ENCODE measurements around the gene HOXA7. TPM values are rescaled to one million over a fixed set of nuclear protein-coding genes. Genes with fewer than 3 reads are reported as not detected.
A peak's percentile ranks its signal among the peaks of the same experiment; 100 is the strongest.

HOXA7 gene
- total RNA-seq: 10 to 100 TPM in 3 of 4 donors, 1 to 10 TPM in 1; 7.0 to 22.9 (median 12.8) TPM

GRCh38 chr7:27156508-27156898, at the start of gene HOXA7:
HOXA7 (minus strand) TSS chr7:27156675; CDS start chr7:27156545, 130 bp downstream.
- Histone ChIP-seq H3K9me3 (no peaks in the 10 kb centered on the region), H3K27me3 (peaks cover 53% of the 10 kb centered on the region), H3K36me3 (no peaks in the 10 kb centered on the region), H3K27ac (peak within 1 kb of the TSS; percentile 95 to 99 (median 98)), H3K4me3 (peak within 1 kb of the TSS; percentile 52 to 64 (median 59)), H3K4me1 (peaks cover 24 to 57% (median 40%) of the 10 kb centered on the region in 4 donors)
- intact Hi-C loops (cut with DNase I; ENCODE audit: low total_unique reads) (no loop called here), in situ Hi-C loops (cut with MboI; ENCODE audit: low pct_ligation_motif_present in 1 of 4, low pct_unique_long_range_greater_than_20kb in 1 of 4, low sequenced_read_pairs in 3 of 4) (loop anchor here in 3 of 4 donors (5.0 to 25.0 kb wide), 5 partner anchors 784 to 1294 kb away; no protein-coding TSS in a partner anchor)
- TF ChIP-seq POLR2A (IDR thresholded peaks at IDR 0.05) (no peak), EP300 (IDR thresholded peaks at IDR 0.05; ENCODE audit: low read depth) (no peak), CTCF (IDR thresholded peaks at IDR 0.05) (peak in 1 of 5 experiments; percentile 3), POLR2AphosphoS5 (IDR thresholded peaks at IDR 0.05) (peak in 2 of 3 donors; percentile 36 to 61)
- 0 to 3% methylated on average over 10 to 29 of the region's 33 CpGs for WGBS, 2 donors (ENCODE audit: low coverage in 1 of 2)
- DNase-seq: peak; percentile 75

GRCh38 chr7:27205325-27206280, 49.1 kb upstream of the HOXA7 start:
- Histone ChIP-seq H3K27ac (peak overlapping the region; percentile 76 to 99 (median 96)), H3K27me3 (peaks cover 94% of the 10 kb centered on the region), H3K9me3 (no peaks in the 10 kb centered on the region), H3K36me3 (no peaks in the 10 kb centered on the region), H3K4me3 (peak overlapping the region; percentile 5 to 73 (median 44)), H3K4me1 (peaks cover 4 to 46% (median 26%) of the 10 kb centered on the region in 4 donors)
- WGBS, 2 donors (ENCODE audit: low coverage in 1 of 2): 6 to 17% methylated on average over 11 to 52 of the region's 52 CpGs
- TF ChIP-seq POLR2A (IDR thresholded peaks at IDR 0.05) (peak; percentile 17), POLR2AphosphoS5 (IDR thresholded peaks at IDR 0.05) (peak; percentile 21 to 34 (median 28)), CTCF (IDR thresholded peaks at IDR 0.05) (no peak)
- in situ Hi-C loops (cut with MboI; ENCODE audit: low pct_ligation_motif_present in 1 of 4, low pct_unique_long_range_greater_than_20kb in 1 of 4, low sequenced_read_pairs in 3 of 4) (loop anchor here (10.0 to 25.0 kb wide), 7 partner anchors 369 to 807 kb away; no protein-coding TSS in a partner anchor), intact Hi-C loops (cut with DNase I; ENCODE audit: low total_unique reads) (loop anchor here (10.0 kb wide), 1 partner anchor 369 kb away; no protein-coding TSS in a partner anchor)
- no peak for DNase-seq

DNA sequence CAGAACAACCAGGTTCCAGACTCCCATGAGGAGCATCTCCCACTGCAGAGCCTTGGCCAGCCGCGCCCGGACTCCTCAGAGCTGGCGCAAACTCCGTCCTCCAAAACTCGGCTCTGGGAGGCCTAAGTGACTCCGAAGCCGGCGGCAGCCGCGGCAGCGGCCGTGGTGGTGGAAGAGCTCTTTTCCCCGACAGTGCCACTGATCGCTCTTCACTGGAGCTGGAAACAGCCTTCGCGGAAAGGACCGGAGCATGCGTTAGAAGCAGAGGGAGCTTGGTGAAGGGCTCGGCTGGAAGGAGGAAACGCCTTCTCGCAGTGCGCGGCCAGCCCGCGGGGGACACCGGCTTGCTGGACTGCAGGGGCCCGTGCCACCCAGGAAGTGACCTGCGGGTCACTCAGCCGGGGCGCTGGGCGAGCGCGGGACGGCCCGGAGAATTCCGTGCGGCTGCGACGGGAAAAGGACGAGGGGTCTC, 48.4 kb upstream of the HOXA7 start:
- Histone ChIP-seq H3K4me1 (peaks cover 4 to 43% (median 24%) of the 10 kb centered on the region in 4 donors), H3K36me3 (no peaks in the 10 kb centered on the region), H3K4me3 (peak overlapping the region; percentile 1 to 73 (median 44)), H3K27me3 (peaks cover 92% of the 10 kb centered on the region), H3K27ac (peak overlapping the region; percentile 76 to 99 (median 96)), H3K9me3 (no peaks in the 10 kb centered on the region)
- intact Hi-C loops (cut with DNase I; ENCODE audit: low total_unique reads) (loop anchor here (10.0 kb wide), 1 partner anchor 370 kb away; no protein-coding TSS in a partner anchor), in situ Hi-C loops (cut with MboI; ENCODE audit: low pct_ligation_motif_present in 1 of 4, low pct_unique_long_range_greater_than_20kb in 1 of 4, low sequenced_read_pairs in 3 of 4) (loop anchor here (10.0 to 25.0 kb wide), 7 partner anchors 370 to 807 kb away; no protein-coding TSS in a partner anchor)
- DNase-seq: no peak
- 14% methylated on average over 28 of the region's 41 CpGs; no CpG with 5 or more reads in 1 of the 2 donors for WGBS, 2 donors (ENCODE audit: low coverage in 1 of 2)
- TF ChIP-seq CTCF (IDR thresholded peaks at IDR 0.05) (no peak), POLR2AphosphoS5 (IDR thresholded peaks at IDR 0.05) (no peak), EP300 (IDR thresholded peaks at IDR 0.05; ENCODE audit: low read depth) (no peak), POLR2A (IDR thresholded peaks at IDR 0.05) (peak; percentile 44)
